HFFc6 (cell line): ENCODE measurements around the gene CEACAM1. TPM values are rescaled to one million over a fixed set of nuclear protein-coding genes. Genes with fewer than 3 reads are reported as not detected.

Experiments used
- DNase-seq: peaks from one replicate; pipeline ENCODE4 v3.0.0-alpha.2; 2018
- H3K27ac Mint-ChIP-seq: 2 replicates; pipeline ENCODE4 v1.8.0; 2020; ENCODE audit warnings: mild to moderate bottlenecking, mixed read lengths
- H3K27me3 Mint-ChIP-seq: 2 replicates; pipeline ENCODE4 v1.8.0; 2021; ENCODE audit warnings: mild to moderate bottlenecking, moderate library complexity, mixed read lengths; ENCODE audit not compliant: insufficient read depth
- H3K36me3 Mint-ChIP-seq: 2 replicates; pipeline ENCODE4 v1.8.0; 2021; ENCODE audit warnings: low read depth, mixed read lengths
- H3K4me1 Mint-ChIP-seq: 2 replicates; pipeline ENCODE4 v1.8.0; 2020; ENCODE audit warnings: low read depth, mixed read lengths
- H3K4me3 Mint-ChIP-seq: 2 replicates; pipeline ENCODE4 v1.8.0; 2020; ENCODE audit warnings: mild to moderate bottlenecking, moderate library complexity, mixed read lengths
- H3K9me3 Mint-ChIP-seq: 2 replicates; pipeline ENCODE4 v1.8.0; 2020; ENCODE audit warnings: mild to moderate bottlenecking, mixed read lengths
- total RNA-seq, 6 experiments: library from RNA; stranded (reverse); fragmentation: NEBNext Ultra II Directional; extraction: Animal tissue kit (Norgen Biotek cat#: 25700); gene quantifications; 2 replicates in 1 of 6; 3 replicates in 5 of 6; pipeline ENCODE4 v1.2.3, GENCODE V29; 2021
- TF ChIP-seq, protein P1 (sequence below): fragments of 200-600 bp; sonication (generic); IDR thresholded peaks from 2 replicates; pipeline ENCODE4 v1.5.0; 2021; ENCODE audit warnings: antibody characterized with exemption, mild to moderate bottlenecking

The CEACAM1 gene
- total RNA-seq, 6 experiments from 2014 or later, result not detected

DNA sequence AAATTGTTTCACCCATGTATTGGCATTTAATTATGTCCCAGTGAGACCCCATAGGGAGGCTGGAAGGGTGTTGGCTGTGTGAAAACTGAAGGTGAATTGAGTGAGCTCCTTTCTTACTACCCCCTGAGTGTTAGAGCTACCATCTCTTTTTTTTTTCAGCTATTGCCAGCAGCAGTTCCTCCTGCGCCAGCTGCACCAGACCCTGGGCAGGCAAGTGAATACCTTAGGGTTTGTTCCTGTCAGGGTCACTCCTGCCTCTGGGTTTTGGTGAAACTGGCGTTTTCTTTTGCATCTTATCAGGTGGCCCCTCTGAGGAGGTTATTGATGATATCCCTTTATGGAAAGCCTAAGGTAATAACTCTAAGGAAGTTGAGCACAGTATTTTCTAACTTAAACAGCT lies 40.9 kb upstream of the CEACAM1 start:
- H3K27ac Mint-ChIP-seq, result no peak overlapping the region
- H3K4me3 Mint-ChIP-seq, result no peak overlapping the region
- H3K27me3 Mint-ChIP-seq, result peaks cover 35% of the 10 kb centered on the region
- no peaks in the 10 kb centered on the region for H3K9me3 Mint-ChIP-seq
- H3K4me1 Mint-ChIP-seq, result no peaks in the 10 kb centered on the region
- H3K36me3 Mint-ChIP-seq, result no peaks in the 10 kb centered on the region
- no peak for DNase-seq
- TF ChIP-seq, protein P1, sequence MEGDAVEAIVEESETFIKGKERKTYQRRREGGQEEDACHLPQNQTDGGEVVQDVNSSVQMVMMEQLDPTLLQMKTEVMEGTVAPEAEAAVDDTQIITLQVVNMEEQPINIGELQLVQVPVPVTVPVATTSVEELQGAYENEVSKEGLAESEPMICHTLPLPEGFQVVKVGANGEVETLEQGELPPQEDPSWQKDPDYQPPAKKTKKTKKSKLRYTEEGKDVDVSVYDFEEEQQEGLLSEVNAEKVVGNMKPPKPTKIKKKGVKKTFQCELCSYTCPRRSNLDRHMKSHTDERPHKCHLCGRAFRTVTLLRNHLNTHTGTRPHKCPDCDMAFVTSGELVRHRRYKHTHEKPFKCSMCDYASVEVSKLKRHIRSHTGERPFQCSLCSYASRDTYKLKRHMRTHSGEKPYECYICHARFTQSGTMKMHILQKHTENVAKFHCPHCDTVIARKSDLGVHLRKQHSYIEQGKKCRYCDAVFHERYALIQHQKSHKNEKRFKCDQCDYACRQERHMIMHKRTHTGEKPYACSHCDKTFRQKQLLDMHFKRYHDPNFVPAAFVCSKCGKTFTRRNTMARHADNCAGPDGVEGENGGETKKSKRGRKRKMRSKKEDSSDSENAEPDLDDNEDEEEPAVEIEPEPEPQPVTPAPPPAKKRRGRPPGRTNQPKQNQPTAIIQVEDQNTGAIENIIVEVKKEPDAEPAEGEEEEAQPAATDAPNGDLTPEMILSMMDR, result no peak

DNA sequence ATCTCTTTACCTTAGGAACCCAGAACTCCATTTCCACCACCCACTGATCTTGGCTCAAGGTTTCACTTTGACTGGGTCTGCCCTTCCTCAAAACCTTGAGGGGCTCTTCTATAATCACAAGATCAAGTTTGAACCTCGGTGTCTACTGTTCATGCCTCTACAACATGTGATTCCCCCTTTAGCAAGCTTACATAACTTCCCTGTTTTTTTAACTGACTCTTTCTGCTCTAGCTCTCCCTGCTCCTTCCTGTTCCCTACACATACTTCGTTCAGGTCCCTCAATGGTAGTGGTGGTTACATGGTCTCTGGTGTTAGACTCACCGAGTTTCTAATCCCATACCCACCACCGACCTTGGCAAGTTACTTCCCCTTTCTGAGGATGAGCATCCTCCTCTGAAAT lies 39.7 kb upstream of the CEACAM1 start:
- Mint-ChIP-seq H3K36me3 (no peaks in the 10 kb centered on the region), H3K4me3 (no peak overlapping the region), H3K27ac (no peak overlapping the region), H3K4me1 (no peaks in the 10 kb centered on the region), H3K27me3 (peaks cover 32% of the 10 kb centered on the region), H3K9me3 (no peaks in the 10 kb centered on the region)
- TF ChIP-seq, protein P1, result no peak
- DNase-seq, result no peak

DNA sequence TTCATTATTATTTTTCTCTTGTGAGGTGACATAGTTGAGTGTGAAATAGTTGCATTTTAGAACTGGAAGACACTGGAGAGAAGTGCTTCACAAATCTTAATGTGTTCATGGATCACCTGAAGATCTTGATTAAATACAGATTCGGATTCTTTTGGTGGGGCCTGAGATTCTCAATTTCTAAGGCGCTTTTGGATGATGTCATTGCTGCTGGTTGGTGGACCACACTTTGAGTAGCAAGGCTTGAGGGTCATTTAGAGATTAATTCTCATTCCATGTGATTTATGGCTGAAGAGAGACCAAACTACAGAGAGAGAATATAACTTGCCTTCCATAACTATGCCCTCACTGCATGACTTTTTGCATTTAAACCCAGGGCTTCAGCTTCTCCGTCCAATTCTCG lies 39.3 kb upstream of the CEACAM1 start:
- H3K36me3 Mint-ChIP-seq, result no peaks in the 10 kb centered on the region
- TF ChIP-seq, protein P1, result no peak
- H3K4me3 Mint-ChIP-seq, result no peak overlapping the region
- H3K27me3 Mint-ChIP-seq, result peaks cover 32% of the 10 kb centered on the region
- no peaks in the 10 kb centered on the region for H3K9me3 Mint-ChIP-seq
- DNase-seq, result no peak
- no peaks in the 10 kb centered on the region for H3K4me1 Mint-ChIP-seq
- H3K27ac Mint-ChIP-seq, result no peak overlapping the region

DNA sequence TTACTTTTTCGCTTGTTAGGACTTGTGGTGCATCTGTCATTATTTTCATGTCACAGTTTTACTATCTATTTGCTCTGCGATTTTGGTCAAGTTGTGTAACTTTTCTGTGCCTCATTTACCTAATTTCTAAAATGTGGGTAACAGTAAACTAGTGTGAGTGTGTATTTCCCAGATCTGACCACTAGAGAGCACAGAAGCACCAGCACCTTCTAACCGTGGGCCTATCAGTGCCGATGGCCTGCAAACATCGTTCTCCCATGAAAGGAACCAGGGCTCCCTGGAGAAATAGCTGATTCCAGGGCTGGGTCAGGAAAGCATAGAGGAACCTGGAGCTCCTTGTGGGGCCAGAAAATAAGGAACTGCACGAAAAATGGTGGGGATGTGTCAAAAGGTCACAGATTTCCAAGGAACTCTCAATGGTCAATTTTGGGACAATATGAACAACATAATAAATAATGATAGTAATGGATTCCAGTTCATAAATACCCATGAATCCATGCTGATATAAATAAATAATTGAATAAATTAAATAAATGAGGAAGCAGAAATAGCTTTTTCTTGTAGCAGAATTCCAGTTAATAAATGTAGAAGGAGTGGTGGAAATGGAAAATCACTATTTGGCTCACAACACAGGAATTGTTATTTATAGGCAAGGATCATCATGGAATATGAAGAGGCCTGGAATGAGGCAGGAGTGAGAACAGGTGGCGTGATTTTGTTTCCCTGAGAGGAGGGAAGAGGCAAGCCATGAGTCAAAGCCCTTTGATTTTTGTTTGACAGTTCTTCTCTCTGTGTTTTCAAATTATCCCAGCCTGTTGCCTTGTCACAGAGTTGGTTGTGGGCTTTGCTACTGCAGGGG lies 35.3 kb upstream of the CEACAM1 start:
- Mint-ChIP-seq H3K27me3 (peaks cover 25% of the 10 kb centered on the region), H3K27ac (no peak overlapping the region), H3K4me3 (no peak overlapping the region), H3K4me1 (no peaks in the 10 kb centered on the region), H3K9me3 (no peaks in the 10 kb centered on the region), H3K36me3 (no peaks in the 10 kb centered on the region)
- TF ChIP-seq, protein P1, result peak; percentile 77
- DNase-seq, result peak; percentile 49

DNA sequence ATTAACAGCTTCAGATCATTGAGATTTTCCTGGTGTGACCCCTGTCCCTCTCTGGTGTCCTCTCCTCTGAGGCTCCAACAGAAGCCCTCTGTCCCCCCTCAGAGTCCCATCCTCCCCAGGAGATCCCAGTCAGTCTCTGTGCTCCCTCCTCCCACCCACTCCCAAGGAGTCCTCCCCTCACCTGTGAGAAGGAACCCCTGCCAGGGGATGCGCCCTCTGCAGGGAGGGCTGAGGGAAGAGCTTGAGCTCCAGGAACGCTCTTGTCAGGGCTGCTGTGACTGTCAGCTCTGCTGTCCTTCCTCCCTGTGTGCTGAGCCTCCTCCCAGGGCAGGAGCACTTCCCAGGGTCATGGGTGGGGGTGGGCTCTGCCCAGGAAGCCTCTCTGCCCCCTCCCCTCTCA lies 33.2 kb upstream of the CEACAM1 start:
- no peak overlapping the region for H3K27ac Mint-ChIP-seq
- TF ChIP-seq, protein P1, result no peak
- H3K4me1 Mint-ChIP-seq, result no peaks in the 10 kb centered on the region
- H3K36me3 Mint-ChIP-seq, result peaks cover 6% of the 10 kb centered on the region; the same call in 1 of the 2 replicates
- H3K4me3 Mint-ChIP-seq, result no peak overlapping the region
- peaks cover 36% of the 10 kb centered on the region for H3K27me3 Mint-ChIP-seq
- DNase-seq, result no peak
- peaks cover 8% of the 10 kb centered on the region for H3K9me3 Mint-ChIP-seq
